Heart right ventricle (tissue), 16 donors: ENCODE measurements around the gene TNFSF15. TPM values are rescaled to one million over a fixed set of nuclear protein-coding genes. Genes with fewer than 3 reads are reported as not detected.

Experiments used
- ATAC-seq, 8 donors: fragments of 200-7000 bp; cut with Tn5 transposase; one replicate each; pipeline ENCODE4 v1.9.1; 2020; ENCODE audit warnings: mild to moderate bottlenecking in 8 of 8, moderate library complexity in 8 of 8, moderate number of reproducible peaks in 1 of 8
- DNase-seq, 2 donors: peaks; one replicate each; pipeline ENCODE4 v3.0.0-alpha.2; 2020
- H3K27ac ChIP-seq, 10 donors: fragments of 200-600 bp; sonication (generic) in 2 of 10; one replicate each; pipeline versions ENCODE4 v1.5.0 to v1.8.0; 2020 to 2022; ENCODE audit warnings: mild to moderate bottlenecking in 3 of 10
- H3K27me3 ChIP-seq, 7 donors: fragments of 200-600 bp; one replicate each; pipeline ENCODE4 v1.8.0; 2021 to 2022; ENCODE audit warnings: mild to moderate bottlenecking in 2 of 7
- H3K36me3 ChIP-seq, 9 donors: fragments of 200-600 bp; sonication (generic) in 1 of 9; one replicate each; pipeline versions ENCODE4 v1.5.0 to v1.8.0; 2020 to 2022; ENCODE audit warnings: mild to moderate bottlenecking in 2 of 9
- H3K4me1 ChIP-seq, 9 donors: fragments of 200-600 bp; sonication (generic) in 1 of 9; one replicate each; pipeline versions ENCODE4 v1.5.0 to v1.8.0; 2020 to 2022; ENCODE audit warnings: mild to moderate bottlenecking in 4 of 9
- H3K4me3 ChIP-seq, 10 donors: fragments of 200-600 bp; sonication (generic) in 2 of 10; one replicate each; pipeline versions ENCODE4 v1.5.0 to v1.8.0; 2020 to 2022; ENCODE audit warnings: mild to moderate bottlenecking in 7 of 10, moderate library complexity in 2 of 10
- H3K9me3 ChIP-seq, 11 donors: fragments of 200-600 bp in 10 of 11; sonication (generic) in 2 of 11; one replicate each; pipeline versions ENCODE4 v1.5.0 to v1.8.0; 2013 to 2022; ENCODE audit warnings: mild to moderate bottlenecking in 2 of 11, control low read depth in 1 of 11, moderate library complexity in 1 of 11
- CTCF ChIP-seq, 9 donors: fragments of 200-600 bp; sonication (generic) in 2 of 9; IDR thresholded peaks; one replicate each; pipeline versions ENCODE4 v1.5.0 to v1.8.0; 2021 to 2022; ENCODE audit warnings: antibody characterized with exemption in 9 of 9, mild to moderate bottlenecking in 5 of 9, moderate library complexity in 1 of 9
- WGBS, 2 donors: extraction: QIAGEN DNeasy Blood & Tissue Kit; methylation state at CpG; one replicate each; pipeline ENCODE4 v1.1.7; 2013; ENCODE audit warnings: inconsistent platforms in 1 of 2; 5-methylcytosine and 5-hydroxymethylcytosine counted together
- intact Hi-C, 10 donors: fragments of 100-400 bp; cut with DNase I; formaldehyde crosslinking; loops; one replicate each; pipeline versions ENCODE4 v1.11.1 to v1.14.2; 2022
- polyA plus RNA-seq, 2 donors: library from polyadenylated mRNA; stranded (reverse); fragments of 200-250 nt; gene quantifications; one replicate each; pipeline ENCODE4 v1.2.3, GENCODE V29; 2013
- total RNA-seq, 10 donors: library from RNA; stranded (reverse); fragmentation: NEBNext Ultra II Directional in 3 of 10; extraction: Animal tissue kit (Norgen Biotek cat#: 25700) in 3 of 10; gene quantifications; one replicate each; pipeline versions ENCODE4 v1.2.1 to v1.2.4, GENCODE V29; 2021 to 2023
- donor health status: Arrhythmogenic right ventricular cardiomyopathy.
- donor health status: ischemic (EF 13 %, LVEDD 7.1; RV severe dilation, severe dysfunction).
- donor health status: healthy with polysubstance abuse.
- donor health status: DM: no; HTN: yes; CAD: no.
- donor health status: DM: no; HTN: no; CAD: no.
- donor health status: ischemic (EF 25% LVEDD 6.9; RV normal size, moderate dysfunction).
- donor health status: ischemic (EF 25% LVEDD 5.7; RV mildly dilated, moderate dysfunction).
- donor health status: healthy.
- donor health status: DM: yes; HTN: yes; CAD: no.
- donor health status: Ischemic cardiomyopathy.
- donor health status: ischemic (EF 35%, LVEDD 5.7; RV mildly dilated, moderate dysfunction).
- donor health status: nonischemic (EF 11% LVEDD 7.7; RV severe dilation, severe dysfunction).
- donor health status: DM: yes; HTN: yes; CAD: no.
- donor health status: PGD.
- donor health status: ischemic (EF 29% LVEDD 5.4; RV normal size, mild dysfunction).
- donor health status: nonischemic (EF 23%, LVEDD 6.1; RV moderate dilation, normal function).

TNFSF15 gene
- total and polyA plus RNA-seq, 12 donors = 0.01 to 0.62 (median 0.05) TPM; not detected in 5

- Histone ChIP-seq H3K27ac (no peak overlapping the region), H3K36me3 (no peaks in the 10 kb centered on the region), H3K9me3 (peaks cover 0 to 5% (median 0%) of the 10 kb centered on the region in 11 donors), H3K4me1 (peaks cover 0 to 12% (median 0%) of the 10 kb centered on the region in 9 donors), H3K4me3 (no peak overlapping the region), H3K27me3 (peaks cover 0 to 6% (median 0%) of the 10 kb centered on the region in 7 donors)
- ATAC-seq (no peak), DNase-seq (no peak)
- 77 to 84% methylated on average over 3 of the region's 3 CpGs for WGBS, 2 donors
- intact Hi-C loops = no loop called here
- no peak for TF ChIP-seq CTCF (IDR thresholded peaks at IDR 0.05)
Measured at GRCh38 chr9:114810614-114811013, 4.8 kb upstream of the TNFSF15 start.

- peak in 1 of 8 donors; percentile 19 for ATAC-seq
Measured at GRCh38 chr9:114806526-114806900, 674 bp upstream of the TNFSF15 start.

DNA sequence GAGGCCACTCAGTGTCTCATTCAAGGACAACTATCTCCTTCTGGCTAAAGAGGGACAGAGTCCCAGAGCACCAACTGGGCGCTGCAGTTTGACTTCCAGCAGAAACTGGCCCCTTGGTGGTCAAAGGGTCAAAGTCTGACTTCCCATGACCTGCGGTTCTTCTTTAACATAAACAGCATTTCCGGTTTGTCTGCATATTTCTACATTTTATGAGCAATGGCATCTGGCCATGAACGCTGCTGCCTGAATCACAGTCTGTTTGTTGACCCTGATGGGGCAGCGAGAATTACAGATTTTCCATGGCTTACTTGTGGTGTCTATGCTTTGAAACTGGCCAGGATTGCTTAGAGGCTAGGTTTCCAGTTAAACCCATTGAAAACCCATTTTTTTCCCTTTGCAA is 1.3 kb downstream of the TNFSF15 start:
- Histone ChIP-seq H3K36me3 (no peaks in the 10 kb centered on the region), H3K27me3 (peaks cover 0 to 8% (median 0%) of the 10 kb centered on the region in 7 donors), H3K4me3 (no peak overlapping the region), H3K4me1 (peaks cover 0 to 23% (median 0%) of the 10 kb centered on the region in 9 donors), H3K27ac (no peak overlapping the region), H3K9me3 (no peaks in the 10 kb centered on the region)
- no peak for TF ChIP-seq CTCF (IDR thresholded peaks at IDR 0.05)
- WGBS, 2 donors = 57 to 76% methylated on average over 5 of the region's 5 CpGs
- no peak for ATAC-seq
- intact Hi-C loops = no loop called here
- peak in 1 of 2 donors; percentile 9 for DNase-seq

More at GRCh38 chr9:114806526-114806900, 674 bp upstream of the TNFSF15 start:
- peaks cover 0 to 6% (median 0%) of the 10 kb centered on the region in 7 donors for H3K27me3 ChIP-seq
- 62 to 64% methylated on average over 2 of the region's 2 CpGs for WGBS, 2 donors
- TF ChIP-seq CTCF (IDR thresholded peaks at IDR 0.05) = no peak
- no peaks in the 10 kb centered on the region for H3K9me3 ChIP-seq
- H3K4me3 ChIP-seq = no peak overlapping the region
- H3K27ac ChIP-seq = no peak overlapping the region
- peaks cover 0 to 23% (median 0%) of the 10 kb centered on the region in 9 donors for H3K4me1 ChIP-seq
- intact Hi-C loops = no loop called here
- no peak for DNase-seq
- no peaks in the 10 kb centered on the region for H3K36me3 ChIP-seq

GRCh38 chr9:114803479-114804265 is 2.2 kb downstream of the TNFSF15 start:
- peak; percentile 11 to 25 for DNase-seq
- Histone ChIP-seq H3K4me1 (peaks cover 0 to 23% (median 0%) of the 10 kb centered on the region in 9 donors), H3K27ac (no peak overlapping the region), H3K9me3 (no peaks in the 10 kb centered on the region), H3K4me3 (no peak overlapping the region), H3K27me3 (peaks cover 0 to 8% (median 0%) of the 10 kb centered on the region in 7 donors), H3K36me3 (no peaks in the 10 kb centered on the region)
- no peak for TF ChIP-seq CTCF (IDR thresholded peaks at IDR 0.05)
- intact Hi-C loops = no loop called here
- 68 to 73% methylated on average over 1 of the region's 1 CpG for WGBS, 2 donors
- ATAC-seq = peak in 1 of 8 donors; percentile 29
